GM23338 (cell line): ENCODE measurements around the gene PRKAR1B. TPM values are rescaled to one million over a fixed set of nuclear protein-coding genes. Genes with fewer than 3 reads are reported as not detected.

Source experiments
- ATAC-seq: fragments of 200-7000 bp; cut with Tn5 transposase; 3 replicates; pipeline ENCODE4 v1.9.1; 2020
- DNase-seq: peaks from one replicate; pipeline ENCODE4 v3.0.0-alpha.2; 2015; ENCODE audit warnings: low spot score
- H2AFZ ChIP-seq: fragments of 200-600 bp; sonication (generic); 2 replicates; pipeline ENCODE4 v1.8.0; 2016; ENCODE audit warnings: antibody characterized with exemption, mild to moderate bottlenecking, moderate library complexity
- H3F3A ChIP-seq: fragments of 200-600 bp; sonication (generic); replicated peaks from 2 replicates; pipeline ENCODE4 v1.8.0; 2017; ENCODE audit warnings: antibody characterized with exemption, mixed run types, low read depth
- H3K27ac ChIP-seq: fragments of 200-600 bp; sonication (generic); 2 replicates; pipeline ENCODE4 v1.6.1; 2016; ENCODE audit warnings: low read depth
- H3K27me3 ChIP-seq: fragments of 200-600 bp; sonication (generic); 2 replicates; pipeline ENCODE4 v1.8.0; 2016; ENCODE audit warnings: mild to moderate bottlenecking, mixed run types, moderate library complexity; ENCODE audit not compliant: insufficient read depth
- H3K36me3 ChIP-seq: fragments of 200-600 bp; sonication (generic); 2 replicates; pipeline ENCODE4 v1.8.0; 2016; ENCODE audit warnings: mild to moderate bottlenecking; ENCODE audit not compliant: insufficient read depth
- H3K4me1 ChIP-seq: fragments of 200-600 bp; sonication (generic); 2 replicates; pipeline ENCODE4 v1.8.0; 2016; ENCODE audit warnings: mild to moderate bottlenecking, moderate library complexity; ENCODE audit not compliant: insufficient read depth
- H3K4me2 ChIP-seq: fragments of 200-600 bp; sonication (generic); 2 replicates; pipeline ENCODE4 v1.7.1; 2017; ENCODE audit warnings: mixed run types
- H3K4me3 ChIP-seq: fragments of 200-600 bp; sonication (generic); 2 replicates; pipeline ENCODE4 v1.6.1; 2016; ENCODE audit warnings: mixed run types
- H3K79me2 ChIP-seq: fragments of 200-600 bp; sonication (generic); replicated peaks from 2 replicates; pipeline ENCODE4 v1.8.0; 2017; ENCODE audit warnings: mild to moderate bottlenecking; ENCODE audit not compliant: insufficient read depth
- H3K9me2 ChIP-seq: fragments of 200-600 bp; sonication (generic); 2 replicates; pipeline ENCODE4 v1.8.0; 2017; ENCODE audit not compliant: insufficient read depth
- H4K20me1 ChIP-seq: fragments of 200-600 bp; sonication (generic); replicated peaks from 2 replicates; pipeline ENCODE4 v1.8.0; 2017; ENCODE audit warnings: mild to moderate bottlenecking; ENCODE audit not compliant: insufficient read depth
- H3K27ac Mint-ChIP-seq: 2 replicates; pipeline ENCODE4 v1.8.0; 2020; ENCODE audit warnings: inconsistent platforms, mild to moderate bottlenecking, moderate library complexity, mixed read lengths
- H3K27me3 Mint-ChIP-seq: 3 replicates; pipeline ENCODE4 v1.8.0; 2022; ENCODE audit warnings: low read depth, mild to moderate bottlenecking, moderate library complexity, mixed read lengths, inconsistent platforms; ENCODE audit not compliant: insufficient read depth, poor library complexity
- H3K36me3 Mint-ChIP-seq: 3 replicates; pipeline ENCODE4 v1.8.0; 2021; ENCODE audit warnings: low read depth, mild to moderate bottlenecking, inconsistent platforms, moderate library complexity, mixed read lengths
- H3K4me1 Mint-ChIP-seq: 3 replicates; pipeline ENCODE4 v1.8.0; 2020; ENCODE audit warnings: mild to moderate bottlenecking, inconsistent platforms, mixed read lengths
- H3K4me3 Mint-ChIP-seq: 3 replicates; pipeline ENCODE4 v1.8.0; 2021; ENCODE audit warnings: moderate library complexity, mild to moderate bottlenecking, inconsistent platforms, mixed read lengths
- H3K9me3 Mint-ChIP-seq: 3 replicates; pipeline ENCODE4 v1.8.0; 2020; ENCODE audit warnings: moderate library complexity, mild to moderate bottlenecking, inconsistent platforms, mixed read lengths
- EZH2phosphoT487 ChIP-seq: fragments of 200-600 bp; sonication (generic); IDR thresholded peaks from one replicate; pipeline ENCODE4 v1.8.1; 2018; ENCODE audit warnings: antibody characterized with exemption; ENCODE audit not compliant: unreplicated experiment
- ZNF331 ChIP-seq: fragments of 250-450 bp; sonication (Bioruptor Pico); IDR thresholded peaks from 2 replicates; pipeline ENCODE4 v1.5.0; 2020; ENCODE audit warnings: low read depth, mild to moderate bottlenecking, moderate library complexity
- polyA plus RNA-seq: library from polyadenylated mRNA; unstranded; fragments of >200 nt; fragmentation: Nextera tagmentation; extraction: Ambion mirVana; gene quantifications from 2 replicates; pipeline ENCODE4 v1.2.1, GENCODE V29; 2016
- total RNA-seq: library from RNA; depleted of rRNA; stranded (reverse); fragments of >200 nt; shearing (Covaris generic); gene quantifications from 2 replicates; pipeline ENCODE4 v1.2.3, GENCODE V29; 2014
- TF ChIP-seq, protein P1 (sequence below): fragments of 250-450 bp; sonication (Bioruptor Pico); IDR thresholded peaks from 2 replicates; pipeline ENCODE4 v1.5.0; 2020; ENCODE audit warnings: mild to moderate bottlenecking, moderate library complexity
- TF ChIP-seq, protein P2 (sequence below), 2 experiments: fragments of 200-600 bp in 1 of 2; sonication (generic) in 1 of 2; conservative IDR thresholded peaks; 2 replicates each; pipeline versions ENCODE4 v1.5.1 to v1.6.1; 2016 to 2017; ENCODE audit warnings: antibody characterized with exemption in 2 of 2, low read depth in 2 of 2, mild to moderate bottlenecking in 2 of 2, moderate library complexity in 1 of 2

Gene PRKAR1B
- total and polyA plus RNA-seq, 2 experiments from 2014 or later, result 35.7 to 36.7 TPM

DNA sequence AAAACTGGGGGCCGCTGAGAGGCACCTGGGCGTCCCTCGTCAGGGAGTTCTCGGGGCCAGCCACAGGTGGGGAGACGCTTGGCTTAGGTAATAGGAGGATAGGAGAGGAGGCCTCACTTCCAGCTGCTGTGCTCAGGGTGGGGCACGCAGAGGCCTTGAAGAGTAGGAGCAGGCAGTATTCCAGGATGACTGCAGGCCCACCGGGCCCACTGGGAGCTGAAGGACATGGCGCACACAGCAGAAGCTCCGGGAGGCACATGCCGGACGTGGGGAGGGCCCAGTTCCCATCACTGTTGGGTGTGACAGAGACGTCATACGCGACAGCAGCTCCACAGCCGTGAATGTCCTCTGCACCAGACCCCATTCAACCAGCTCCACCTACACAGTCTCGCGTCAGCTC lies 185.4 kb downstream of the PRKAR1B start:
- no peak overlapping the region for H2AFZ ChIP-seq
- peaks cover 16% of the 10 kb centered on the region for H3K27me3 Mint-ChIP-seq
- no peaks in the 10 kb centered on the region for H3K27me3 ChIP-seq
- H3K4me1 ChIP-seq, result peaks cover 3% of the 10 kb centered on the region; the same call in 1 of the 2 replicates
- peaks cover under 1% of the 10 kb centered on the region; the same call in 2 of the 3 replicates for H3K36me3 Mint-ChIP-seq
- H3K9me2 ChIP-seq, result no peaks in the 10 kb centered on the region
- TF ChIP-seq, protein P1, sequence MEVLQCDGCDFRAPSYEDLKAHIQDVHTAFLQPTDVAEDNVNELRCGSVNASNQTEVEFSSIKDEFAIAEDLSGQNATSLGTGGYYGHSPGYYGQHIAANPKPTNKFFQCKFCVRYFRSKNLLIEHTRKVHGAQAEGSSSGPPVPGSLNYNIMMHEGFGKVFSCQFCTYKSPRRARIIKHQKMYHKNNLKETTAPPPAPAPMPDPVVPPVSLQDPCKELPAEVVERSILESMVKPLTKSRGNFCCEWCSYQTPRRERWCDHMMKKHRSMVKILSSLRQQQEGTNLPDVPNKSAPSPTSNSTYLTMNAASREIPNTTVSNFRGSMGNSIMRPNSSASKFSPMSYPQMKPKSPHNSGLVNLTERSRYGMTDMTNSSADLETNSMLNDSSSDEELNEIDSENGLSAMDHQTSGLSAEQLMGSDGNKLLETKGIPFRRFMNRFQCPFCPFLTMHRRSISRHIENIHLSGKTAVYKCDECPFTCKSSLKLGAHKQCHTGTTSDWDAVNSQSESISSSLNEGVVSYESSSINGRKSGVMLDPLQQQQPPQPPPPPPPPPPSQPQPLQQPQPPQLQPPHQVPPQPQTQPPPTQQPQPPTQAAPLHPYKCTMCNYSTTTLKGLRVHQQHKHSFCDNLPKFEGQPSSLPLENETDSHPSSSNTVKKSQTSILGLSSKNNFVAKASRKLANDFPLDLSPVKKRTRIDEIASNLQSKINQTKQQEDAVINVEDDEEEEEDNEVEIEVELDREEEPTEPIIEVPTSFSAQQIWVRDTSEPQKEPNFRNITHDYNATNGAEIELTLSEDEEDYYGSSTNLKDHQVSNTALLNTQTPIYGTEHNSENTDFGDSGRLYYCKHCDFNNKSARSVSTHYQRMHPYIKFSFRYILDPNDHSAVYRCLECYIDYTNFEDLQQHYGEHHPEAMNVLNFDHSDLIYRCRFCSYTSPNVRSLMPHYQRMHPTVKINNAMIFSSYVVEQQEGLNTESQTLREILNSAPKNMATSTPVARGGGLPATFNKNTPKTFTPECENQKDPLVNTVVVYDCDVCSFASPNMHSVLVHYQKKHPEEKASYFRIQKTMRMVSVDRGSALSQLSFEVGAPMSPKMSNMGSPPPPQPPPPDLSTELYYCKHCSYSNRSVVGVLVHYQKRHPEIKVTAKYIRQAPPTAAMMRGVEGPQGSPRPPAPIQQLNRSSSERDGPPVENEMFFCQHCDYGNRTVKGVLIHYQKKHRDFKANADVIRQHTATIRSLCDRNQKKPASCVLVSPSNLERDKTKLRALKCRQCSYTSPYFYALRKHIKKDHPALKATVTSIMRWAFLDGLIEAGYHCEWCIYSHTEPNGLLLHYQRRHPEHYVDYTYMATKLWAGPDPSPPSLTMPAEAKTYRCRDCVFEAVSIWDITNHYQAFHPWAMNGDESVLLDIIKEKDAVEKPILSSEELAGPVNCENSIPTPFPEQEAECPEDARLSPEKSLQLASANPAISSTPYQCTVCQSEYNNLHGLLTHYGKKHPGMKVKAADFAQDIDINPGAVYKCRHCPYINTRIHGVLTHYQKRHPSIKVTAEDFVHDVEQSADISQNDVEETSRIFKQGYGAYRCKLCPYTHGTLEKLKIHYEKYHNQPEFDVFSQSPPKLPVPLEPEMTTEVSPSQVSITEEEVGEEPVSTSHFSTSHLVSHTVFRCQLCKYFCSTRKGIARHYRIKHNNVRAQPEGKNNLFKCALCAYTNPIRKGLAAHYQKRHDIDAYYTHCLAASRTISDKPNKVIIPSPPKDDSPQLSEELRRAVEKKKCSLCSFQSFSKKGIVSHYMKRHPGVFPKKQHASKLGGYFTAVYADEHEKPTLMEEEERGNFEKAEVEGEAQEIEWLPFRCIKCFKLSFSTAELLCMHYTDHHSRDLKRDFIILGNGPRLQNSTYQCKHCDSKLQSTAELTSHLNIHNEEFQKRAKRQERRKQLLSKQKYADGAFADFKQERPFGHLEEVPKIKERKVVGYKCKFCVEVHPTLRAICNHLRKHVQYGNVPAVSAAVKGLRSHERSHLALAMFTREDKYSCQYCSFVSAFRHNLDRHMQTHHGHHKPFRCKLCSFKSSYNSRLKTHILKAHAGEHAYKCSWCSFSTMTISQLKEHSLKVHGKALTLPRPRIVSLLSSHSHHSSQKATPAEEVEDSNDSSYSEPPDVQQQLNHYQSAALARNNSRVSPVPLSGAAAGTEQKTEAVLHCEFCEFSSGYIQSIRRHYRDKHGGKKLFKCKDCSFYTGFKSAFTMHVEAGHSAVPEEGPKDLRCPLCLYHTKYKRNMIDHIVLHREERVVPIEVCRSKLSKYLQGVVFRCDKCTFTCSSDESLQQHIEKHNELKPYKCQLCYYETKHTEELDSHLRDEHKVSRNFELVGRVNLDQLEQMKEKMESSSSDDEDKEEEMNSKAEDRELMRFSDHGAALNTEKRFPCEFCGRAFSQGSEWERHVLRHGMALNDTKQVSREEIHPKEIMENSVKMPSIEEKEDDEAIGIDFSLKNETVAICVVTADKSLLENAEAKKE, result no peak
- TF ChIP-seq, protein P2, sequence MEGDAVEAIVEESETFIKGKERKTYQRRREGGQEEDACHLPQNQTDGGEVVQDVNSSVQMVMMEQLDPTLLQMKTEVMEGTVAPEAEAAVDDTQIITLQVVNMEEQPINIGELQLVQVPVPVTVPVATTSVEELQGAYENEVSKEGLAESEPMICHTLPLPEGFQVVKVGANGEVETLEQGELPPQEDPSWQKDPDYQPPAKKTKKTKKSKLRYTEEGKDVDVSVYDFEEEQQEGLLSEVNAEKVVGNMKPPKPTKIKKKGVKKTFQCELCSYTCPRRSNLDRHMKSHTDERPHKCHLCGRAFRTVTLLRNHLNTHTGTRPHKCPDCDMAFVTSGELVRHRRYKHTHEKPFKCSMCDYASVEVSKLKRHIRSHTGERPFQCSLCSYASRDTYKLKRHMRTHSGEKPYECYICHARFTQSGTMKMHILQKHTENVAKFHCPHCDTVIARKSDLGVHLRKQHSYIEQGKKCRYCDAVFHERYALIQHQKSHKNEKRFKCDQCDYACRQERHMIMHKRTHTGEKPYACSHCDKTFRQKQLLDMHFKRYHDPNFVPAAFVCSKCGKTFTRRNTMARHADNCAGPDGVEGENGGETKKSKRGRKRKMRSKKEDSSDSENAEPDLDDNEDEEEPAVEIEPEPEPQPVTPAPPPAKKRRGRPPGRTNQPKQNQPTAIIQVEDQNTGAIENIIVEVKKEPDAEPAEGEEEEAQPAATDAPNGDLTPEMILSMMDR (conservative IDR thresholded peaks at IDR 0.05; ENCODE audit: low read depth in 2 of 2), result no peak
- no peak overlapping the region for H3K27ac ChIP-seq
- no peaks in the 10 kb centered on the region for H3K79me2 ChIP-seq
- H3K4me2 ChIP-seq, result no peak overlapping the region
- ATAC-seq (no peak), DNase-seq (no peak)
- H4K20me1 ChIP-seq, result no peaks in the 10 kb centered on the region
- no peak overlapping the region for H3K27ac Mint-ChIP-seq
- H3K4me1 Mint-ChIP-seq, result peaks cover 4% of the 10 kb centered on the region
- H3K4me3 ChIP-seq, result no peak overlapping the region
- H3K4me3 Mint-ChIP-seq, result no peak overlapping the region
- no peaks in the 10 kb centered on the region for H3K36me3 ChIP-seq
- H3F3A ChIP-seq, result no peaks in the 10 kb centered on the region
- H3K9me3 Mint-ChIP-seq, result peaks cover 4% of the 10 kb centered on the region; the same call in 1 of the 3 replicates

DNA sequence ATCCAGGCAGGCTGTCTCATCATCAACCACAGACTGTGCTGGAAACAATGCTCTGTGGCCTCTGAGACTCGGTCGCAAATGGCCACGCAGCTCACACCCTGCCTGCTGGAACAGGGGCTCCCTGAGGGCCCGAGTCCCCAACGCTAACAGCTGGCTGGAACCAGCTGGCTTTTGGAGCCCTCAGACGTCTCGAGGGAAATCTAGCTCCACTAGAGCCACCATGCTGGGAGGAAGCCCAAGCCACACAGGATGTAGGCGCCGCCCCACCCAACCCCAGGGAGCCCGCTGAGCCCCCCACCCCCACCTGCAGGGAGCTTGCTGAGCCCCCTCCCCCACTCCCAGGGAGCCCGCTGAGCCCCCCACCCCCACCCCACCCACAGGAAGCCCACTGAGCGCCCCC lies 186.1 kb downstream of the PRKAR1B start:
- H3K27me3 ChIP-seq, result no peaks in the 10 kb centered on the region
- H2AFZ ChIP-seq, result no peak overlapping the region
- H3K27me3 Mint-ChIP-seq, result peaks cover 20% of the 10 kb centered on the region
- H3K4me2 ChIP-seq, result no peak overlapping the region
- H3K4me1 ChIP-seq, result peaks cover 3% of the 10 kb centered on the region; the same call in 1 of the 2 replicates
- peaks cover 4% of the 10 kb centered on the region for H3K4me1 Mint-ChIP-seq
- no peaks in the 10 kb centered on the region for H3K9me2 ChIP-seq
- no peaks in the 10 kb centered on the region for H4K20me1 ChIP-seq
- TF ChIP-seq EZH2phosphoT487, result no peak
- TF ChIP-seq, protein P2 (conservative IDR thresholded peaks at IDR 0.05; ENCODE audit: low read depth in 2 of 2), result no peak
- no peak for TF ChIP-seq ZNF331
- H3K27ac Mint-ChIP-seq, result no peak overlapping the region
- no peak overlapping the region for H3K4me3 Mint-ChIP-seq
- DNase-seq, result no peak
- no peaks in the 10 kb centered on the region for H3F3A ChIP-seq
- H3K9me3 Mint-ChIP-seq, result peaks cover 4% of the 10 kb centered on the region; the same call in 2 of the 3 replicates
- no peaks in the 10 kb centered on the region; the same call in 2 of the 3 replicates for H3K36me3 Mint-ChIP-seq
- no peak overlapping the region for H3K4me3 ChIP-seq
- H3K79me2 ChIP-seq, result no peaks in the 10 kb centered on the region
- no peak for ATAC-seq
- H3K27ac ChIP-seq, result no peak overlapping the region
- no peaks in the 10 kb centered on the region for H3K36me3 ChIP-seq
